Liver (tissue), 9 donors: ENCODE results near the gene MOB3B. TPM values are rescaled to one million over a fixed set of nuclear protein-coding genes. Genes with fewer than 3 reads are reported as not detected.
A peak's percentile ranks its signal among the peaks of the same experiment; 100 is the strongest.

Experiments
- DNase-seq: peaks from one replicate; pipeline ENCODE4 v3.0.0-alpha.2; 2017; ENCODE audit warnings: low spot score
- H3K27ac ChIP-seq, 2 donors: one replicate each; pipeline ENCODE4 v1.7.0; 2013; ENCODE audit warnings: inconsistent platforms in 2 of 2, low read length in 2 of 2, control low read depth in 1 of 2, low read depth in 1 of 2, mild to moderate bottlenecking in 1 of 2
- H3K27me3 ChIP-seq, 4 donors: one replicate each; pipeline versions ENCODE4 v1.6.1 to v1.7.0; 2013; ENCODE audit warnings: low read length in 3 of 4, inconsistent platforms in 1 of 4, mild to moderate bottlenecking in 1 of 4, moderate library complexity in 1 of 4; ENCODE audit not compliant: control insufficient read depth in 4 of 4, insufficient read depth in 4 of 4
- H3K36me3 ChIP-seq, 4 donors: one replicate each; pipeline versions ENCODE4 v1.6.1 to v1.7.0; 2013; ENCODE audit warnings: low read length in 3 of 4, mild to moderate bottlenecking in 3 of 4, low read depth in 1 of 4, moderate library complexity in 1 of 4; ENCODE audit not compliant: control insufficient read depth in 4 of 4, insufficient read depth in 3 of 4
- H3K4me1 ChIP-seq, 4 donors: one replicate each; pipeline versions ENCODE4 v1.6.1 to v1.7.0; 2013; ENCODE audit warnings: low read length in 3 of 4, mild to moderate bottlenecking in 3 of 4, moderate library complexity in 1 of 4; ENCODE audit not compliant: control insufficient read depth in 4 of 4, insufficient read depth in 4 of 4
- H3K4me3 ChIP-seq, 3 donors: one replicate each; pipeline versions ENCODE4 v1.6.1 to v1.7.0; 2013; ENCODE audit warnings: low read length in 3 of 3, control low read depth in 1 of 3, low read depth in 1 of 3, mild to moderate bottlenecking in 1 of 3
- H3K9ac ChIP-seq, 2 donors: one replicate each; pipeline ENCODE4 v1.7.0; 2013; ENCODE audit warnings: low read length in 2 of 2, mild to moderate bottlenecking in 2 of 2, moderate library complexity in 2 of 2, control low read depth in 1 of 2, low read depth in 1 of 2
- H3K9me3 ChIP-seq, 4 donors: one replicate each; pipeline versions ENCODE4 v1.6.1 to v1.7.0; 2013; ENCODE audit warnings: low read length in 3 of 4; ENCODE audit not compliant: control insufficient read depth in 4 of 4
- ATF3 ChIP-seq: IDR thresholded peaks from 2 replicates; pipeline ENCODE4 v1.6.1; 2016; ENCODE audit warnings: antibody characterized with exemption
- CTCF ChIP-seq: fragments of 150-350 bp; IDR thresholded peaks from 2 replicates; pipeline ENCODE4 v1.5.1; 2017; ENCODE audit warnings: improper control_type of control experiment, low read depth, low read length; ENCODE audit not compliant: missing input control
- EGR1 ChIP-seq, 2 donors: IDR thresholded peaks; 2 replicates each; pipeline ENCODE4 v1.6.1; 2016 to 2018; ENCODE audit warnings: antibody characterized with exemption in 2 of 2, low read depth in 2 of 2
- FOXA1 ChIP-seq: IDR thresholded peaks from 2 replicates; pipeline ENCODE4 v1.6.1; 2016; ENCODE audit warnings: antibody characterized with exemption
- FOXA2 ChIP-seq: IDR thresholded peaks from 2 replicates; pipeline ENCODE4 v1.6.1; 2016; ENCODE audit warnings: antibody characterized with exemption
- HNF4A ChIP-seq, 2 donors: conservative IDR thresholded peaks; 2 replicates each; pipeline ENCODE4 v1.6.1; 2016; ENCODE audit warnings: antibody characterized with exemption in 2 of 2, mild to moderate bottlenecking in 2 of 2
- HNF4G ChIP-seq: IDR thresholded peaks from 2 replicates; pipeline ENCODE4 v1.6.1; 2016; ENCODE audit warnings: antibody characterized with exemption
- NR2F2 ChIP-seq: IDR thresholded peaks from 2 replicates; pipeline ENCODE4 v1.6.1; 2016; ENCODE audit warnings: antibody characterized with exemption
- RAD21 ChIP-seq, 2 donors: IDR thresholded peaks; 2 replicates each; pipeline ENCODE4 v1.6.1; 2016; ENCODE audit warnings: antibody characterized with exemption in 2 of 2, mild to moderate bottlenecking in 2 of 2
- REST ChIP-seq: IDR thresholded peaks from 2 replicates; pipeline ENCODE4 v1.6.1; 2016; ENCODE audit warnings: antibody characterized with exemption, mild to moderate bottlenecking
- SP1 ChIP-seq: IDR thresholded peaks from 2 replicates; pipeline ENCODE4 v1.6.1; 2018; ENCODE audit warnings: antibody characterized with exemption, mild to moderate bottlenecking
- TAF1 ChIP-seq: conservative IDR thresholded peaks from 2 replicates; pipeline ENCODE4 v1.6.1; 2016; ENCODE audit warnings: antibody characterized with exemption, mild to moderate bottlenecking
- WGBS: extraction: QIAGEN DNeasy Blood & Tissue Kit; methylation state at CpG from one replicate; pipeline ENCODE4 v1.1.7; 2013; 5-methylcytosine and 5-hydroxymethylcytosine counted together
- polyA plus RNA-seq, 2 donors: library from polyadenylated mRNA; stranded (reverse) in 1 of 2; unstranded in 1 of 2; fragments of 200-250 nt in 1 of 2; fragments of >200 nt in 1 of 2; fragmentation: Nextera tagmentation in 1 of 2; extraction: Ambion mirVana in 1 of 2; gene quantifications; one replicate each; pipeline versions ENCODE4 v1.2.1 to v1.2.3, GENCODE V29; 2013 to 2015
- total RNA-seq, 2 donors: library from RNA; depleted of rRNA; stranded (reverse); fragments of >200 nt; gene quantifications; one replicate each; pipeline ENCODE4 v1.2.3, GENCODE V29; 2014
- donor health status: healthy.
- donor health status: healthy.
- donor health status: healthy.
- donor health status: healthy.
- donor health status: healthy.

MOB3B gene
- total and polyA plus RNA-seq, 4 donors: 0.36 to 1.1 (median 0.76) TPM

GRCh38 chr9:27280249-27280648 lies 249.4 kb downstream of the MOB3B start (continued):
- TF ChIP-seq REST (no peak), HNF4A (conservative IDR thresholded peaks at IDR 0.05) (no peak), NR2F2 (no peak), EGR1 (IDR thresholded peaks at IDR 0.05; ENCODE audit: low read depth in 2 of 2) (no peak), HNF4G (no peak), FOXA2 (no peak), SP1 (no peak)

- Histone ChIP-seq H3K9me3 (no peaks in the 10 kb centered on the region), H3K27ac (no peak overlapping the region), H3K9ac (no peak overlapping the region), H3K27me3 (no peaks in the 10 kb centered on the region), H3K4me3 (no peak overlapping the region), H3K4me1 (no peaks in the 10 kb centered on the region), H3K36me3 (no peaks in the 10 kb centered on the region)
- 86% methylated on average over 3 of the region's 3 CpGs for WGBS
- TF ChIP-seq CTCF: no peak
- no peak for DNase-seq
Observed at GRCh38 chr9:27279611-27280010, 250.0 kb downstream of the MOB3B start.

GRCh38 chr9:27278374-27278773 lies 251.2 kb downstream of the MOB3B start:
- TF ChIP-seq TAF1: no peak
- no peaks in the 10 kb centered on the region for H3K9me3 ChIP-seq
- H3K27ac ChIP-seq: no peak overlapping the region
- H3K9ac ChIP-seq: no peak overlapping the region
- WGBS: 80% methylated on average over 1 of the region's 1 CpG
- no peak for DNase-seq
- H3K27me3 ChIP-seq: no peaks in the 10 kb centered on the region
- no peaks in the 10 kb centered on the region for H3K4me1 ChIP-seq
- H3K36me3 ChIP-seq: no peaks in the 10 kb centered on the region
- H3K4me3 ChIP-seq: no peak overlapping the region

- H3K4me1 ChIP-seq: no peaks in the 10 kb centered on the region
- H3K9ac ChIP-seq: no peak overlapping the region
- H3K27me3 ChIP-seq: no peaks in the 10 kb centered on the region
- 40% methylated on average over 12 of the region's 12 CpGs for WGBS
- H3K27ac ChIP-seq: no peak overlapping the region
- H3K4me3 ChIP-seq: peak overlapping the region in 1 of 3 donors; percentile 28
- no peaks in the 10 kb centered on the region for H3K9me3 ChIP-seq
- peak; percentile 88 to 89 for TF ChIP-seq RAD21 (IDR thresholded peaks at IDR 0.05)
- no peak for TF ChIP-seq FOXA1
- TF ChIP-seq CTCF: peak; percentile 72
- TF ChIP-seq ATF3: no peak
- no peak for DNase-seq
- H3K36me3 ChIP-seq: no peaks in the 10 kb centered on the region
Observed at GRCh38 chr9:27276193-27277030, 253.2 kb downstream of the MOB3B start.
